ENCODE data around the gene CDH13. TPM values are rescaled to one million over a fixed set of nuclear protein-coding genes. Genes with fewer than 3 reads are reported as not detected.

CDH13 gene
- total and polyA plus RNA-seq, 2 experiments from 2014 or later = 1.6 to 4.4 TPM

- H3K27ac ChIP-seq (ENCODE audit: low read depth) = peak overlapping the region; percentile 97
- H3K27me3 Mint-ChIP-seq (ENCODE audit: insufficient read depth, low read depth, poor library complexity) = peaks cover 17% of the 10 kb centered on the region
- TF ChIP-seq STAT1 (IDR thresholded peaks at IDR 0.05; ENCODE audit: unreplicated experiment) (no peak), CREB1 (CRISPR knock-in tag; IDR thresholded peaks at IDR 0.05; ENCODE audit: low read depth) (no peak), ZNF114 (CRISPR knock-in tag; IDR thresholded peaks at IDR 0.05) (no peak)
These were observed 1215.5 kb downstream of the CDH13 start for GRCh38 chr16:83842291-83842690.

GRCh38 chr16:83842756-83843507 is 1216.2 kb downstream of the CDH13 start:
- H3K36me3 ChIP-seq (ENCODE audit: insufficient read depth) = no peaks in the 10 kb centered on the region
- H3K9me2 ChIP-seq (ENCODE audit: insufficient read depth) = no peaks in the 10 kb centered on the region
- peaks cover 52% of the 10 kb centered on the region for H3K4me1 ChIP-seq (ENCODE audit: insufficient read depth)
- peak overlapping the region; percentile 10 for H3K4me2 ChIP-seq
- no peaks in the 10 kb centered on the region for H3K79me2 ChIP-seq (replicated peaks; ENCODE audit: insufficient read depth)
- no peak overlapping the region for H3K4me3 ChIP-seq
- H2AFZ ChIP-seq = no peak overlapping the region
- Mint-ChIP-seq H3K4me1 (peaks cover 66% of the 10 kb centered on the region), H3K9me3 (no peaks in the 10 kb centered on the region; the same call in 1 of the 3 replicates), H3K4me3 (no peak overlapping the region), H3K27ac (peak overlapping the region; percentile 95), H3K27me3 (ENCODE audit: insufficient read depth, low read depth, poor library complexity) (peaks cover 15% of the 10 kb centered on the region), H3K36me3 (ENCODE audit: low read depth) (no peaks in the 10 kb centered on the region)
- DNase-seq (ENCODE audit: low spot score) (no peak), ATAC-seq (no peak)
- H3F3A ChIP-seq (replicated peaks; ENCODE audit: low read depth) = 0 out of 2 replicates have a peak, but pooled peaks cover 3% of the 10 kb centered on the region
- no peaks in the 10 kb centered on the region for H3K27me3 ChIP-seq (ENCODE audit: insufficient read depth)
- H3K27ac ChIP-seq (ENCODE audit: low read depth) = peak overlapping the region; percentile 97
- no peaks in the 10 kb centered on the region for H4K20me1 ChIP-seq (replicated peaks; ENCODE audit: insufficient read depth)
- TF ChIP-seq ZNF462 (CRISPR knock-in tag; IDR thresholded peaks at IDR 0.05) (no peak), STAT1 (IDR thresholded peaks at IDR 0.05; ENCODE audit: unreplicated experiment) (no peak), NANOG (IDR thresholded peaks at IDR 0.05; ENCODE audit: borderline replicate concordance) (no peak), JUNB (IDR thresholded peaks at IDR 0.05; ENCODE audit: unreplicated experiment) (no peak), POLR2AphosphoS5 (IDR thresholded peaks at IDR 0.05; ENCODE audit: low read depth) (no peak), EZH2phosphoT487 (IDR thresholded peaks at IDR 0.05; ENCODE audit: unreplicated experiment) (no peak)
- TF ChIP-seq, protein P1, sequence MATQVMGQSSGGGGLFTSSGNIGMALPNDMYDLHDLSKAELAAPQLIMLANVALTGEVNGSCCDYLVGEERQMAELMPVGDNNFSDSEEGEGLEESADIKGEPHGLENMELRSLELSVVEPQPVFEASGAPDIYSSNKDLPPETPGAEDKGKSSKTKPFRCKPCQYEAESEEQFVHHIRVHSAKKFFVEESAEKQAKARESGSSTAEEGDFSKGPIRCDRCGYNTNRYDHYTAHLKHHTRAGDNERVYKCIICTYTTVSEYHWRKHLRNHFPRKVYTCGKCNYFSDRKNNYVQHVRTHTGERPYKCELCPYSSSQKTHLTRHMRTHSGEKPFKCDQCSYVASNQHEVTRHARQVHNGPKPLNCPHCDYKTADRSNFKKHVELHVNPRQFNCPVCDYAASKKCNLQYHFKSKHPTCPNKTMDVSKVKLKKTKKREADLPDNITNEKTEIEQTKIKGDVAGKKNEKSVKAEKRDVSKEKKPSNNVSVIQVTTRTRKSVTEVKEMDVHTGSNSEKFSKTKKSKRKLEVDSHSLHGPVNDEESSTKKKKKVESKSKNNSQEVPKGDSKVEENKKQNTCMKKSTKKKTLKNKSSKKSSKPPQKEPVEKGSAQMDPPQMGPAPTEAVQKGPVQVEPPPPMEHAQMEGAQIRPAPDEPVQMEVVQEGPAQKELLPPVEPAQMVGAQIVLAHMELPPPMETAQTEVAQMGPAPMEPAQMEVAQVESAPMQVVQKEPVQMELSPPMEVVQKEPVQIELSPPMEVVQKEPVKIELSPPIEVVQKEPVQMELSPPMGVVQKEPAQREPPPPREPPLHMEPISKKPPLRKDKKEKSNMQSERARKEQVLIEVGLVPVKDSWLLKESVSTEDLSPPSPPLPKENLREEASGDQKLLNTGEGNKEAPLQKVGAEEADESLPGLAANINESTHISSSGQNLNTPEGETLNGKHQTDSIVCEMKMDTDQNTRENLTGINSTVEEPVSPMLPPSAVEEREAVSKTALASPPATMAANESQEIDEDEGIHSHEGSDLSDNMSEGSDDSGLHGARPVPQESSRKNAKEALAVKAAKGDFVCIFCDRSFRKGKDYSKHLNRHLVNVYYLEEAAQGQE (IDR thresholded peaks at IDR 0.05; ENCODE audit: unreplicated experiment) = no peak

More at GRCh38 chr16:83842291-83842690, 1215.5 kb downstream of the CDH13 start:
- Histone ChIP-seq H3K36me3 (ENCODE audit: insufficient read depth) (no peaks in the 10 kb centered on the region), H3F3A (replicated peaks; ENCODE audit: low read depth) (0 out of 2 replicates have a peak, but pooled peaks cover 3% of the 10 kb centered on the region), H3K4me2 (peak overlapping the region; percentile 10; the same call in 1 of the 2 replicates), H3K27me3 (ENCODE audit: insufficient read depth) (no peaks in the 10 kb centered on the region), H3K4me1 (ENCODE audit: insufficient read depth) (peaks cover 46% of the 10 kb centered on the region), H3K9me2 (ENCODE audit: insufficient read depth) (no peaks in the 10 kb centered on the region), H2AFZ (no peak overlapping the region), H3K79me2 (replicated peaks; ENCODE audit: insufficient read depth) (no peaks in the 10 kb centered on the region), H4K20me1 (replicated peaks; ENCODE audit: insufficient read depth) (no peaks in the 10 kb centered on the region), H3K4me3 (no peak overlapping the region)
- Mint-ChIP-seq H3K4me3 (peak overlapping the region; percentile 2; the same call in 1 of the 3 replicates), H3K36me3 (ENCODE audit: low read depth) (no peaks in the 10 kb centered on the region), H3K4me1 (peaks cover 66% of the 10 kb centered on the region), H3K27ac (peak overlapping the region; percentile 95), H3K9me3 (no peaks in the 10 kb centered on the region; the same call in 1 of the 3 replicates)
- DNase-seq (ENCODE audit: low spot score) (peak; percentile 66), ATAC-seq (peak; percentile 35)

All from GM23338 (cell line).